GM12891 (cell line): ENCODE results near the gene ZNF783.

Experiments used
- POLR2A ChIP-seq: IDR thresholded peaks from 2 replicates; pipeline ENCODE4 v1.6.1; 2011; ENCODE audit warnings: low read depth, low read length, control low read depth
- POLR2AphosphoS5 ChIP-seq: IDR thresholded peaks from 2 replicates; pipeline ENCODE4 v1.6.1; 2011; ENCODE audit warnings: low read depth, low read length, control low read depth
- POU2F2 ChIP-seq: IDR thresholded peaks from 2 replicates; pipeline ENCODE4 v1.6.1; 2011; ENCODE audit warnings: low read depth, mild to moderate bottlenecking, control low read depth, low read length, moderate library complexity
- TAF1 ChIP-seq: IDR thresholded peaks from 2 replicates; pipeline ENCODE4 v1.6.1; 2011; ENCODE audit warnings: low read depth, low read length, control low read depth

DNA sequence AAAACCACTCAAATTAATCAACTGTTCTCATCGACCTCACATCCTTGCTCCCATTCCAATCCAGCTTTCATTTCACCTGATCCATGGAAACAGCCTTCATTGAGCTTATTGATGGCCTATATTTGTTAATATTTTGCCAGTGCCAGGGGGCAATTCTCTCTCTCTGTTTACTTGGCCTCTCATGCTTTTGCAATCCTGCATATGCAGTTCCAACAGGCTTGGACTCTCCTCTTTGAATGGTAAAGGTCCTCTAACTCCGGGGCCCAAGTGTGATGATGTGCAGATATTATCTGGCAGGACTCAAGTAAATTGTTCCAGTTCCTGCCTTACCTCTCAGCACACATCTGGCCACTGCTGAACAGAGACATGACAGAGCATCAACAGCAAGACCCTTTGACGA, 67.3 kb downstream of the ZNF783 start:
- no peak for TF ChIP-seq POLR2AphosphoS5
- no peak for TF ChIP-seq POLR2A
- no peak for TF ChIP-seq POU2F2
- TF ChIP-seq TAF1: no peak
